ENCODE measurements around the gene E2F2.
A peak's percentile ranks its signal among the peaks of the same experiment; 100 is the strongest.

Gene E2F2

GRCh38 chr1:23562137-23562876 lies 31.3 kb upstream of the E2F2 start:
- DNase-seq, result peak; percentile 24 to 69

DNA sequence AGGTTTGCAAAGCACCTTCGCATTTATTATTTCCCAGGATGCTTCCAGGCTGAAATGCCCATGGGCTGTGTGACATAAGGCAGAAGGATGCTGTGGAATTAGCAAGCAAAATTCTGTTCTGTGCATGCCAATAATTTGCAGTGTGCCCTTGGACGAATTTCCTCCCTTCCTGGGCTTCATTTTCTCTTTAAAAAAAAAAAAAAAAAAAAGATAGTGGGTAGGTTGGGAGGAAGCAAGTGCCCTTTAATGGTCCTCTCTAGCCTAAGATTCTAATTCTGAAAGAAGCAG lies 30.7 kb upstream of the E2F2 start:
- no peak for DNase-seq

GRCh38 chr1:23561076-23561812 lies 30.2 kb upstream of the E2F2 start:
- DNase-seq, result no peak

GRCh38 chr1:23559985-23560741 lies 29.1 kb upstream of the E2F2 start:
- DNase-seq, result no peak

GRCh38 chr1:23559136-23559984 lies 28.3 kb upstream of the E2F2 start, which contains the start of gene ID3:
ID3 (minus strand) TSS chr1:23559501; CDS start chr1:23559426, 75 bp downstream.
- peak; percentile 89 to 93 for DNase-seq

GRCh38 chr1:23558872-23559135 lies 27.8 kb upstream of the E2F2 start:
- peak in 1 of 2 donors; percentile 14 for DNase-seq

GRCh38 chr1:23558140-23558871 lies 27.3 kb upstream of the E2F2 start:
- DNase-seq, result no peak

GRCh38 chr1:23557471-23558124 lies 26.6 kb upstream of the E2F2 start:
- no peak for DNase-seq

DNA sequence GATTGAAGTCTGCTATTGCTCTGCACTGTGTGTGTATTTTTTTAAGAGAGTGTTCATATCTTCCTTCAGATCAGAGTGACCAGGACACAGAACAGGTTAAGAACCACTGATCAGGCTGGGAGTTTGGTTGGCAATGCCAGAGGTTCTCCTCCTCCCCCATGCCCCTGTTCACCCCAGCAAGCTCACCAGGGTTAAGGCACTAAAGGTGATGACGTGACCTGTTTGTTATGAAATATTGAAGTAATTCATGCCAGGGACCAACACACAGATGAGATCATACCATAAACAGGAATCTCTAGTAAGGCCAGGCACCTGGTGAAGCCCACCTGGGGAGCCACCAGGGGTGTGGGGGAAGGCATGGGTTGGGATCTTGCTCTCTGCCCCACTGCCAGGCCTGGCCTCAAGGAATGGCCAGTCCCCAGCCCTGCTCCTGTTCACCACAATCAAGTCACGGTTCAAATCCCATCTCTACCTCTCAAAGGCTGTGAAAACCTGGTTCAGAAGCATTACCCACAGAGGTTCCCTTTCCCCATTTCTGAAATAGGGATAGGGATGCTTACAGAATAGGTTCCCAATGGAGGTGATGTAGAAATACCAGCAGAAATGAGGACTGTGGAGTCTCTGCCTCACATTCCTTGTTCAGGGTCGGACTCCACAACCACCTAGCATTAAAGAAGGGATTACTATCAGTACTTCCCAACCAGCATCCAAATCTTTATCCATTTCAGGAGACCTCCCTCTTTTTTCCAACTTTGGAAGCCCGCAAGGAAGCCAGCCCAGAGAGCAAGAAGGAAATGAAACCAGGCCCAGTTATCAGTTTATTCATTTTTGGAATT lies 25.8 kb upstream of the E2F2 start:
- no peak for DNase-seq

DNA sequence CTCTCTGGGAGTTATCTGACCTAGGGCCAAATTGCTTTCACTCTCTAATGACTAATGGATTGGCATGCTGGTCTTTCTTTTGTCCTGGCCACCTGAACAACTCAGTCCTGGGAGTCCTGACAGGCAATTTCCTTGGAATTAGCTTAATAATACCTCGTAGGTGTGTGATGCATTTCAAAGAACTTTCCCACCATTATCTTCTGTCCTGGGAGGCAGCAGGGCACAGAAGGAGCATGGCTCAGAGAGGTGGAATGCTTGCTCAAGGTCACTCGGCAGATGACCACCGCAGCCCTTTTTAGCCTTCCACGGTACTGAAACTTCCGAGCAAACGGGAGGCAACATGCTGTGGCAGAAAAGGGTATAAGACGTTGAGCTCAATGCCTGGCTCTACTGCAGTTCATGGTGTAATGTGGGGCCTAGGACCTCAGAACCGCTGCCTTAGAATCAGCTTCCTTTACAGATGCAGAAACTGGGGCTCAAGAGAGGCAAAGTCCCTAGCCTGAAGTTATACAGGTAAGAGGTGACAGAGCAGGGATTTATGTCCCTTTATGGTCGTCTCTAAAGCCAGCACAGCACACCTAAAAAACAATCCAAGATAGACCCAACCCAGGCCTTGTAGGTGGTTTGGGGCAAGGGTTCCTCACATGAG lies 25.1 kb upstream of the E2F2 start:
- DNase-seq, result no peak

DNA sequence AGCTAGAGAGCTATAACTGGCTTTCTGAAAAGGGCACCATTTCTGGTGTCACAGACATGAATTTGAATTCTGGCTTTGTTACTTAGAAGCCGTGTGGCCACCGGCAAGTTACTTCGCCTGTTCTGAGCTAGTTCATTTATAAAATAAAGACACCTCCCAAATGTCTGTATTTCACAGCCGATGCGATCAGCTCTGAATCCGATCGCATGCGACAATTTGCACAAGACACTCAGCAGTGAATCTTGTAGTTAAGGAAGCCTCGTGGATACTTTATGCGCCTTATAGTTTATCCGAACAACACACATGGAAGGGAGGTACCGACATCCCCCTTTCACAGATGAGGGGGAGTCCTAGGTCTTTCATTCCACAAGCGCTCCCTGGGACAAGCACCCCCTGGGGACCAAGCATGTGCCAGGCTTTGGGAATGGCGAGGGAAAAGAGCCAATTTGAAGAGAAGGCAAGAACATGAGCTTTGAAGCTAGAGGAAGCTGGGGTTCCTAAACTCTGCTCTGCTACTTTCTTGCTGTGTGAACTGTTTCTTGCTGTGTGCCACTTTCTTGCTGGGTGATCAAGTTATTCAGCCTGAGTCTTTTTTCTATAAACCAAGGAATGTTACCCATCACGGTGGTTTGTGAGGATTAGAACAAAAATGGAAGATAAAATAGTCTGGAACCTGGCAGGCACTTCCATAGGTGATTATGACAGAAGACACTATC lies 24.4 kb upstream of the E2F2 start:
- no peak for DNase-seq

- peak; percentile 88 to 89 for DNase-seq
Observed at GRCh38 chr1:23554481-23555269, 23.6 kb upstream of the E2F2 start.

DNA sequence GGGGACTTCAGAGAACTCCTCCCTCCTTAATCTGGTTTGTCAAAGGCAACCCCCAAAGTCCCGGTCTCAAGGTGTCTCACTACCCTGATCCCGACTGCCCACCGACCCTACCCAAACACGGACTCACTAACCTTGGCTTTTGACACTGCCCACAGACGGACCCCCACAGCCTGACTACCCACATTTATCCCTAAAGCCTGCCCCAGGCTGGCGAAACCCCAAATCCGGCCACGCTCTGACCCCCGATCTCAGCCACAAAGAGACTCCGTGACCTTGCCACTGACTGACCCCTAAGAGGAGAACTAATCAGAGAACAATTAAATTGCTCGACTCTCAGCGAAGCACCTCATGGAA lies 23.1 kb upstream of the E2F2 start:
- no peak for DNase-seq

- no peak for DNase-seq
Observed at GRCh38 chr1:23553231-23554126, 22.4 kb upstream of the E2F2 start.

- DNase-seq, result no peak
Observed at GRCh38 chr1:23551849-23552248, 20.8 kb upstream of the E2F2 start.

- DNase-seq, result no peak
Observed at GRCh38 chr1:23548704-23549143, 17.7 kb upstream of the E2F2 start.

GRCh38 chr1:23546897-23547584 lies 16.0 kb upstream of the E2F2 start:
- DNase-seq, result no peak

Measured in CD4-positive, alpha-beta T cell treated with Interleukin-4 for 1 hour (primary cell).